Skin of body (tissue), 2 donors: Measurements from ENCODE around the gene CLDN5. TPM values are rescaled to one million over a fixed set of nuclear protein-coding genes. Genes with fewer than 3 reads are reported as not detected.

Experiments
- DNase-seq: peaks from one replicate; lab custom pipeline; 2025; lab: John Stamatoyannopoulos, UW
- total RNA-seq: library from RNA; depleted of rRNA; stranded (reverse); fragments of >200 nt; gene quantifications from one replicate; pipeline ENCODE4 v1.2.3, GENCODE V29; 2014

CLDN5 gene
- total RNA-seq, 1 donor from 2014 or later, result 47.5 TPM

GRCh38 chr22:19506212-19506611, 18.0 kb downstream of the CLDN5 start:
- DNase-seq, result no peak

- no peak for DNase-seq
These were observed 18.5 kb downstream of the CLDN5 start for GRCh38 chr22:19505735-19506126.

GRCh38 chr22:19504900-19505734, 19.1 kb downstream of the CLDN5 start:
- no peak for DNase-seq

GRCh38 chr22:19503869-19504268, 20.3 kb downstream of the CLDN5 start:
- DNase-seq, result no peak

GRCh38 chr22:19503367-19503766, 20.8 kb downstream of the CLDN5 start:
- DNase-seq, result no peak

DNA sequence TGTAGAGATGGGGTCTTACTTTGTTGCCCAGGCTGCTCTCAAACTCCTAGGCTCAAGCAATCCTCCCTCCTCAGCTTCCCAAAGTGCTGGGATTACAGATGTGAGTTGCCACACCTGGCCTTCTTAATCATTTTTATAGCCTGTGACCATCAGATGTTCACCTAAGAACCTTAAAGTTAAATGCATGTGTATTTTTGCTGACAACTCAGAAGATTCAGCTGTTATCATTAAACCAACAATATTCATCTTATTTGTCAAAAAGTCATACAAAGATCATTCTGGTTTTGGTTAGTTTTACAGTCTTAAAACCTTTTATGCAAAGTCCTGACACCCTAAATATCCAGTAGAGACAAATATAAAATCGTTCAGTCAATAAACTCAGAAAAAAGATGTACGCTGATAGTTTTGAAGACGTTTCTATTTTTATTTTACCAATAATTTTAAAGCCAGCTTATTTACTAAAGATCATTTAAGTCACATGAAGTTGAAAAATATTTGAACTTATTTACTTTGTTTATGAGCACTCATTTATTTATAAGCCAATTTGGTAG, 22.2 kb downstream of the CLDN5 start:
- DNase-seq, result no peak

DNA sequence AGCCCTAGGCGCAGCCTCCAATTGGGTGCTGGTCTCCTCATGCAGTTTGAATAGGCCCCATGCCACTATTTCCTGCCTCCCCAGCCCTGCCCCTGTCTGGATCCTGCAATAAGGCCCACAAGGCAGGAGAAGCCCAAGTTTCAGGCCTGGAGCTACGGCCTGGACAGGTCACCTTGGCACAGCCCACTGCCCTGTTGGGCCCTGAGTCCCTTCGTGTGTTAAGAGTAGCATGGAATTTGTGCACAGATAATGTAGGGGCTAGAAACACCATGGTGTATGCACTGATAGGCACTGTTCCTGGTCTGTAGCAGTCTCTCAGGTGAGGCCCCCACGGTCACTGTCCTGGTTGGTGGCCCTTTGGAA, 24.3 kb downstream of the CLDN5 start:
- no peak for DNase-seq

GRCh38 chr22:19499236-19499879, 24.9 kb downstream of the CLDN5 start:
- DNase-seq, result no peak

DNA sequence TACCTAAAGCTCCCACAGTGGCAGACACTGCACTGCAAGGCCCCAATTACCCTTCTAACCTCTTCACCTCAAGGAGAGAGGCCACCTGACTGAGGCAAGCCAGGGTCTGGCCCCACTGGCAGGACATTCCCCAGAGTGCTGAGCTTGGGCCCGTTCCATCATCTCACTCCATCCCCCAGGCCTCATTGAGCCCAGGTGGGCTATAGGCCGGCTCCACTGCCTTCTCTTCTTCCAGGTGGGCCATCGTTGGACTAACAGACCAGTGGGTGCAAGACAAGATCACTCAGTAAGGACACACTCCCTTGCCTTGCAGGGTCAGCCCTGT, 25.4 kb downstream of the CLDN5 start:
- DNase-seq, result no peak

DNA sequence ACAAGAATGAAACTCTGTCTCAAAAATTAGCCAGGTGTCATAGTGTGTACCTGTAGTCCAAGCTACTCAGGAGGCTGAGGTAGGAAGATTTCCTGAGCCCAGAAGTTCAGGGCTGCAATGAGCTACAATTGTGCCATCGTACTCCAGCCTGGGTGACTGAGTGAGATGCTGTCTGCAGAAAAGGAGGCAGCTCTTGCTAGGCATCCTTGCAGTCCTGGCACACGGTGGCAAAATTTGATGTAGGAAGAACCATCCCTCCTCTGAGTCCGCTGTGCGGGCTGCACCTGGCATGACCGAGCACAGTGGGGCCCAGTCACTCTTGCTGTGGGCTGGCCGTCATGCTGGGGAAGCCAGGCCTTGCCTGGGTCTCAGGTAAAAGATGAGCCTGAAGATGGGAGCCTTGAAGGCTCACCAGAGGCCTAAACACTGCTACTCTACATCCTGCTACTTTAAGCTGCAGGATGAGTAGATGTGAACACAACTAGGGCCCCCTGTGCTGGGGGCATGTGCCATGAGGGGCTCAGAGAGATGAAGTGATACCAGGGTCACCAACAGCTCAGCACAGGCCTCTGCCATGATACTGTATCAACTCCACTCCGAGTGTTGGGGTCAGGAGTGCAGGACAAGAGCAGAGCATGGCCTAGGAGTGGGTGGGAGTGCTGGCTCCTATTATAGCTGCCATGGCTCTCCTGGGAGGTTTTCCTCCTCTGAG, 25.9 kb downstream of the CLDN5 start:
- DNase-seq, result no peak

DNA sequence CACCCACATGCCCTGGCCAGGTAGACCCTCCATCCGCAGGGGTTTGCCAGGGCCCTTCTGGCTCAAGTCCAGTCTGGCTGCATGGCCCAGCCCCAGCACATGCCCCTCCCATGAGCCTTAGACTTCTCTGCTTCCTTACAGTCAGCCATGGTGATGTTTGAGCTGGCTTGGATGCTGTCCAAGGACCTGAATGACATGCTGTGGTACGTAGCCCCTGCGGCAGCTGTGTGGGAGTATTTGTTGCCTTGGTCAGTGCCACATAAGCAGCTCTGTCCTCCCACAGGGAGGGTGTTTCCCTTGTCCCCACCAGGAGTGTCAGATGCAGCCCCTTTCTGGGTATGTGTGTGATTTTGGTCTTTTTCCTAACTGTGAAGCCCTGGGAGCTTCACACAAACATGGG, 27.0 kb downstream of the CLDN5 start:
- DNase-seq, result no peak

GRCh38 chr22:19496324-19496630, 27.9 kb downstream of the CLDN5 start:
- no peak for DNase-seq

GRCh38 chr22:19495562-19496323, 28.5 kb downstream of the CLDN5 start:
- no peak for DNase-seq

DNA sequence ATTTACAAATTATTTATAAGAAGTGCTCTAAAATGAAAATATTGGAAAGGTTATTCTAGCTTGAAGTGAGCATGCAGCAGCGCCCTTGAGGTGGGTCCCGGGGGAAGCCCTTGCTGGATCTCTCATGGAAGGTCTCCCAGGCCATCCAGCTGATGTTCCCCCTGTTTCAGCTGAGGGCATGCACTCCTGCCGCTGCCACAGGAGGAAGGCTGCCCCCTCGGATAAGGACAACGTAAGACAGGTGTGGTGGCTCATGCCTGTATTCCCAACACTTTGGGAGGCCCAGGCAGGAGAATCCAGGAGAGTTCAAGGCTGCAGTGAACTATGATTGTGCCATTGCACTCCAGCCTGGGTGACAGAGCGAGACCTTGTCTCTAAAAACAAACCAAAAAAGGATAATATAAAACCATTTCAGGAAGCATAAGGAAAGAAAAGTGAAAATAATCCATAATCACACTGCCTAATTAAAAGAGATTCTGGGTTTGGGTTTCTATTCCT, 29.5 kb downstream of the CLDN5 start:
- DNase-seq, result no peak

DNA sequence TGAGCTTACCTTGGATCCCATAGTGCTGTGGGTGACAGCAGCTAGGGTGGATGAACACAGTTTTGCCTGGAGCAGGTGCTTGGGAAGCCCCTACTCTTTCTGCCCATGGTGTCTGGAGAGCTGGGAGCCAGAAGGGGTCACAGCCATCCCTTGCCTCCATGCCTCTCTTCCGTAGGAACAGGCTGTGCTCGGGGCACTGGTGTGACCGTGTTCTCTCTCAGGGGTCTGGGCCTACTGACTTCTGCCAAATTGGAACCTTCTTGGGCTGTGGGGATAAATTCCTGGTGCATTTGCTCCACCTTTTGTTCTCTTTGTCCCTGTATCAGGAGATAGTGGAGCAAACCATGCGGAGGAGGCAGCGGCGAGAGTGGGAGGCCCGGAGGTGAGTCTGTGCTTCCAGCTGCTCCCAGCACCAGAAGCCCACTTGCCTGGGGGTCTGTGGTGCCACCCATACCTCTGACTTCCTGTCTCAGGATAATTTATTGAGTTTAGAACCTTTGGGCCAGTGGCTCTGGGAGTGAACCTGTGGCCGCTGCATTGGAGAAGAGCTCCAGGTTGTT, 30.1 kb downstream of the CLDN5 start:
- no peak for DNase-seq

DNA sequence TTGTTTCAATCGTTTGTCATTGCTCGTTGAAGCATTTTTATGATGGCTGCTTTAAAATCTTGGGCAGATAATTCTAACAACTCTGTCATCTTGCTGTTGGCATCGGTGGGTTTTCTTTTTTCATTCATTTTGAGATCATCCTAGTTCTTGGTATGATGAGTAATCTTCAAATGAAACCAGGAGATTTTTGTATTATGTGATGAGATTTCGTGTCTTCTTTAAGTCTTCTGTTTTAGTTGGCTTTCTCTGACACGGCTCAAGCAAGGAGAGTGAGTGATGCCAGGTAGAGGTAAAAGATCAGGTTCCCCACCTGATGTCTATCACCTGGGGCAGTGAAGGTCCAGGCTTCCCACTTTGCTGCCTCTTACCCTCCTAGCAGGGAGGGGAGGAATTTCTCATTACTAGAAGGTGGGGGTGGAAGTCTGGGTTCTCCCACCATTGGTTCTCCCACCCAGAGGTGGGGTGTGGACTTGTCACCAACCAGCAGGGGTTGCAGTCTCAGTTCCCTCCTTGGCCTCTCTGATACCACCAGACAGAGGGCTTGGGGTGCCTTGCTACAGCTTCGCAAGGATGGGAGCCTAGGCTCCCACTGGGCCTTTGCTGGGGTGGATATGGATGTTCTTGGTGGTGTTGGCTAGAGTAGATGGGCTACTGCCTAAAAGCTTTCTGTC, 31.6 kb downstream of the CLDN5 start:
- DNase-seq, result no peak

GRCh38 chr22:19490628-19491230, 33.5 kb downstream of the CLDN5 start:
- DNase-seq, result no peak

GRCh38 chr22:19488884-19489843, 35.0 kb downstream of the CLDN5 start:
- no peak for DNase-seq

GRCh38 chr22:19488285-19488684, 35.9 kb downstream of the CLDN5 start:
- no peak for DNase-seq
